GM12892 (cell line): ENCODE data around the gene AK3.

Experiments used
- POLR2A ChIP-seq: IDR thresholded peaks from 2 replicates; pipeline ENCODE4 v1.6.1; 2011; ENCODE audit warnings: low read depth, low read length, control low read depth
- POLR2AphosphoS5 ChIP-seq: IDR thresholded peaks from 2 replicates; pipeline ENCODE4 v1.6.1; 2011; ENCODE audit warnings: low read depth, low read length, control low read depth
- TAF1 ChIP-seq: IDR thresholded peaks from 2 replicates; pipeline ENCODE4 v1.6.1; 2011; ENCODE audit warnings: low read depth, mild to moderate bottlenecking, control low read depth, low read length, borderline replicate concordance

- no peak for TF ChIP-seq POLR2AphosphoS5
- no peak for TF ChIP-seq TAF1
- no peak for TF ChIP-seq POLR2A
Observed at GRCh38 chr9:4784403-4784802, 43.4 kb upstream of the AK3 start.
